Gastrocnemius medialis (tissue), 4 donors: ENCODE measurements around the gene MIF. TPM values are rescaled to one million over a fixed set of nuclear protein-coding genes. Genes with fewer than 3 reads are reported as not detected.
"Not testable (repeated sequence)": the region's sequence is repeated elsewhere in the genome, so short reads cannot be mapped to it uniquely, and the experiment has no call there.

Experiments
- ATAC-seq, 2 donors: fragments of 150-250 bp; one replicate each; pipeline ENCODE4 v1.9.1; 2016
- DNase-seq, 2 donors: peaks; one replicate each; pipeline ENCODE4 v3.0.0-alpha.2; 2019
- H3K27ac ChIP-seq, 4 donors: fragments of 200-600 bp; sonication (generic); 1 replicate in 1 of 4; 2 replicates in 3 of 4; pipeline ENCODE4 v1.5.1; 2016 to 2018; ENCODE audit warnings: mild to moderate bottlenecking in 2 of 4, moderate library complexity in 1 of 4
- H3K27me3 ChIP-seq, 3 donors: fragments of 200-600 bp; sonication (generic) in 2 of 3; 1 replicate in 1 of 3; 2 replicates in 2 of 3; pipeline versions ENCODE4 v1.5.1 to v1.6.0; 2016 to 2019; ENCODE audit warnings: mild to moderate bottlenecking in 1 of 3, moderate library complexity in 1 of 3
- H3K36me3 ChIP-seq, 2 donors: fragments of 200-600 bp; sonication (generic) in 1 of 2; one replicate each; pipeline ENCODE4 v1.5.1; 2017 to 2018
- H3K4me1 ChIP-seq, 2 donors: fragments of 200-600 bp; sonication (generic) in 1 of 2; one replicate each; pipeline ENCODE4 v1.5.1; 2016 to 2017; ENCODE audit warnings: mild to moderate bottlenecking in 2 of 2
- H3K4me3 ChIP-seq, 4 donors: fragments of 200-600 bp; sonication (generic) in 3 of 4; 1 replicate in 1 of 4; 2 replicates in 3 of 4; pipeline ENCODE4 v1.5.1; 2016 to 2019; ENCODE audit warnings: mild to moderate bottlenecking in 2 of 4
- H3K9me3 ChIP-seq, 3 donors: fragments of 200-600 bp; sonication (generic) in 2 of 3; 1 replicate in 1 of 3; 2 replicates in 2 of 3; pipeline ENCODE4 v1.5.1; 2016 to 2019
- CTCF ChIP-seq, 5 experiments: fragments of 450-650 bp in 3 of 5; fragments of 200-600 bp in 2 of 5; sonication (generic) in 2 of 5; IDR thresholded peaks in 4 of 5; conservative IDR thresholded peaks in 1 of 5; 1 replicate in 4 of 5; 2 replicates in 1 of 5; pipeline ENCODE4 v1.5.1; 2016 to 2019; ENCODE audit warnings: antibody characterized with exemption in 5 of 5, mild to moderate bottlenecking in 3 of 5, moderate library complexity in 3 of 5
- POLR2A ChIP-seq, 2 donors: fragments of 450-650 bp; IDR thresholded peaks; one replicate each; pipeline ENCODE4 v1.6.1; 2017; ENCODE audit warnings: antibody characterized with exemption in 2 of 2, mild to moderate bottlenecking in 2 of 2, moderate library complexity in 2 of 2
- in situ Hi-C, 4 donors: fragments of 200-750 bp; cut with MboI; loops; one replicate each; pipeline versions ENCODE4 v1.15.0 to v1.8.0; 2017; ENCODE audit warnings: low sequenced_read_pairs in 4 of 4
- intact Hi-C: fragments of 100-400 bp; cut with DNase I; formaldehyde crosslinking; loops from one replicate; pipeline ENCODE4 v1.15.1; 2023; ENCODE audit warnings: low total_unique reads
- total RNA-seq, 4 donors: library from RNA; depleted of rRNA; stranded (reverse); fragments of >200 nt; gene quantifications; one replicate each; pipeline versions ENCODE4 v1.1.0 to v1.2.3, GENCODE V29; 2016

The MIF gene
- total RNA-seq, 4 donors from 2014 or later = 78.1 to 145 (median 129) TPM

GRCh38 chr22:23915290-23915689 lies 21.1 kb downstream of the MIF start:
- TF ChIP-seq POLR2A (IDR thresholded peaks at IDR 0.05) = no peak
- TF ChIP-seq CTCF (IDR thresholded peaks at IDR 0.05 in 4 of 5, conservative IDR thresholded peaks at IDR 0.05 in 1 of 5) = no peak
- no peaks in the 10 kb centered on the region for H3K36me3 ChIP-seq
- ATAC-seq (no peak), DNase-seq (no peak)
- no peaks in the 10 kb centered on the region for H3K27me3 ChIP-seq
- intact Hi-C loops (no loop called here), in situ Hi-C loops (no loop called here)
- peak overlapping the region in 2 of 4 donors; percentile 89 to 90 for H3K27ac ChIP-seq
- no peaks in the 10 kb centered on the region for H3K9me3 ChIP-seq
- H3K4me1 ChIP-seq = peaks cover 4 to 5% of the 10 kb centered on the region in 2 donors
- H3K4me3 ChIP-seq = no peak overlapping the region

DNA sequence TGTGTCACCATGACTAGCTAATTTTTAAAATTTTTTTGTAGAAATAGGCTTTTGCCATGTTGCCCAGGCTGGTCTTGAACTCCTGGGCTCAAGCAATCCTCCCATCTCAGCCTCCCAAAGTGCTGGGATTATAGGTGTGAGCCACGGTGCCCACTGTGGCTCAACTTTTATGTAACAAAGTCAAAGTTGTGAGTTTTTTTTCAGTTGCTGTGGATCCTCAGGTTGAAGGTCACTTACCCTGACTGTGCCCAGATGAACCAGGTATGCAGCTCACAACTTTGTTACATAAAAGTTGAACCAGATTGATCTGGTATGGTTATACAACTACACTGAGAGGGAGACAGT lies 26.1 kb downstream of the MIF start:
- H3K4me3 ChIP-seq, ATAC-seq, intact Hi-C loops, H3K27me3 ChIP-seq, H3K27ac ChIP-seq, H3K9me3 ChIP-seq, H3K4me1 ChIP-seq, H3K36me3 ChIP-seq, DNase-seq: not testable (repeated sequence)
- in situ Hi-C loops = loop anchor here in 1 of 4 donors (10.0 kb wide), 1 partner anchor 55 kb away; the partner anchor contains the start of gene DDT

- in situ Hi-C loops = loop anchor here in 1 of 4 donors (10.0 kb wide), 1 partner anchor 53 kb away; the partner anchor contains the start of gene DDT
- peaks cover 0 to 11% of the 10 kb centered on the region in 2 donors for H3K36me3 ChIP-seq
Observed at GRCh38 chr22:23921586-23922201, 27.5 kb downstream of the MIF start.

DNA sequence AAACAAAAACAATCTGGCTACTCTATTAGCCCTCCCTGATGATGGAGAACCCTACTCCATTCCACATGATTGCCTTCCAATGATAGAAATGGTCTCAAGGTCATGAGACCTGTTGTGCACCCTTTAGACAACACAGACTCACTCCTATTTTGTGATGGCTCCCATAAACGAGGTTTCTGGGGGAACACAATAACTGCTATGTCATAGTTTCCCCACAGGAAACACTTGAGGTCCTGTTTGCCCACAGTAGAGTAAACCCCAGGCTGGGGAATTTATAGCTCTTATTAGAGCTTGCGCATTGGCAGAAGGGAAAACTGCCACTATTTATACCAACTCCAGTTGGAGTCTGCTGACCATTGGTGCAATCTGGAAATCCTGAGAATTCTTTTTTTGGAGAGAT lies 28.7 kb downstream of the MIF start:
- ATAC-seq (no peak), DNase-seq (no peak)
- intact Hi-C loops (no loop called here), in situ Hi-C loops (loop anchor here in 1 of 4 donors (10.0 kb wide), 1 partner anchor 52 kb away; the partner anchor contains the start of gene DDT)
- Histone ChIP-seq H3K27me3 (no peaks in the 10 kb centered on the region), H3K9me3 (no peaks in the 10 kb centered on the region), H3K4me3 (no peak overlapping the region), H3K36me3 (peaks cover 0 to 11% of the 10 kb centered on the region in 2 donors), H3K27ac (no peak overlapping the region), H3K4me1 (no peaks in the 10 kb centered on the region)
- no peak for TF ChIP-seq CTCF (IDR thresholded peaks at IDR 0.05 in 4 of 5, conservative IDR thresholded peaks at IDR 0.05 in 1 of 5)
- no peak for TF ChIP-seq POLR2A (IDR thresholded peaks at IDR 0.05)

More at GRCh38 chr22:23921586-23922201, 27.5 kb downstream of the MIF start:
- DNase-seq, ATAC-seq, H3K4me1 ChIP-seq, H3K27ac ChIP-seq, intact Hi-C loops, H3K27me3 ChIP-seq, H3K9me3 ChIP-seq, H3K4me3 ChIP-seq: not testable (repeated sequence)

- ATAC-seq (no peak), DNase-seq (no peak)
- Histone ChIP-seq H3K4me3 (no peak overlapping the region), H3K27me3 (no peaks in the 10 kb centered on the region), H3K4me1 (no peaks in the 10 kb centered on the region), H3K36me3 (peaks cover 0 to 11% of the 10 kb centered on the region in 2 donors), H3K27ac (no peak overlapping the region), H3K9me3 (no peaks in the 10 kb centered on the region)
- TF ChIP-seq POLR2A (IDR thresholded peaks at IDR 0.05) (no peak), CTCF (IDR thresholded peaks at IDR 0.05 in 4 of 5, conservative IDR thresholded peaks at IDR 0.05 in 1 of 5) (no peak)
- in situ Hi-C loops = loop anchor here in 1 of 4 donors (10.0 kb wide), 1 partner anchor 50 kb away; the partner anchor contains the start of gene DDT
- intact Hi-C loops = no loop called here
Observed at GRCh38 chr22:23925020-23925606, 30.9 kb downstream of the MIF start.
